GM12878 (cell line): ENCODE measurements around the gene SDHAF2. TPM values are rescaled to one million over a fixed set of nuclear protein-coding genes. Genes with fewer than 3 reads are reported as not detected.

Experiments used
- ATAC-seq: fragments of 200-7000 bp; cut with Tn5 transposase; 3 replicates; pipeline ENCODE4 v1.9.1; 2020; ENCODE audit warnings: mild to moderate bottlenecking, moderate library complexity
- BruUV-seq: library from RNA; stranded (reverse); fragments of 400-500 nt; replicated peaks from 2 replicates; lab custom pipeline; 2021; lab: Mats Ljungman, UMichigan
- CTCF ChIA-PET: fragments of 300-600 bp; sonication (Branson Sonifier 250); formaldehyde crosslinking; extraction: SDS; loops from one replicate; lab custom pipeline; 2021; ENCODE audit warnings: inconsistent platforms; lab: Yijun Ruan, JAX
- POLR2A ChIA-PET: fragments of 350-600 bp; formaldehyde crosslinking; extraction: SDS; loops from one replicate; lab custom pipeline; 2021; ENCODE audit warnings: inconsistent platforms; lab: Charles Lee
- RAD21 ChIA-PET: fragments of 300-600 bp; sonication (Branson Sonifier 250); formaldehyde crosslinking; loops from one replicate; lab custom pipeline; 2023; ENCODE audit warnings: antibody characterized with exemption; ENCODE audit not compliant: unreplicated experiment; lab: Charles Lee
- SMC1A ChIA-PET: fragments of 300-600 bp; sonication (Branson Sonifier 250); formaldehyde crosslinking; loops from one replicate; lab custom pipeline; 2023; ENCODE audit not compliant: unreplicated experiment, uncharacterized antibody; lab: Charles Lee
- DNase-seq: peaks from one replicate; pipeline ENCODE4 v3.0.0-alpha.2; 2011; ENCODE audit warnings: low read depth, low spot score
- FAIRE-seq: peaks from 3 replicates; lab custom pipeline; 2011; peaks lifted over from hg19 to GRCh38; lab: Jason Lieb, UNC
- H2AFZ ChIP-seq: 2 replicates; pipeline ENCODE4 v1.6.0; 2011; ENCODE audit warnings: low read depth, low read length, control low read depth; ENCODE audit not compliant: control insufficient read depth
- H3K27ac ChIP-seq: 2 replicates; pipeline ENCODE4 v1.5.1; 2011; ENCODE audit warnings: control low read depth; ENCODE audit not compliant: control insufficient read depth, insufficient read depth
- H3K27me3 ChIP-seq, 2 experiments: replicated peaks in 1 of 2; 2 replicates each; pipeline versions ENCODE4 v1.6.0 to v1.6.1; 2011; ENCODE audit warnings: low read length in 1 of 2; ENCODE audit not compliant: control insufficient read depth in 2 of 2, insufficient read depth in 2 of 2
- H3K36me3 ChIP-seq, 2 experiments: 2 replicates each; pipeline ENCODE4 v1.5.1; 2011; ENCODE audit warnings: low read length in 1 of 2; ENCODE audit not compliant: control insufficient read depth in 2 of 2, insufficient read depth in 2 of 2
- H3K4me1 ChIP-seq: 2 replicates; pipeline ENCODE4 v1.6.1; 2011; ENCODE audit warnings: mild to moderate bottlenecking, low read length, moderate library complexity, mixed read lengths; ENCODE audit not compliant: control insufficient read depth, insufficient read depth
- H3K4me2 ChIP-seq: 2 replicates; pipeline ENCODE4 v1.6.0; 2011; ENCODE audit warnings: control low read depth; ENCODE audit not compliant: control insufficient read depth, insufficient read depth
- H3K4me3 ChIP-seq: fragments of 200-600 bp; sonication (generic); 2 replicates; pipeline ENCODE4 v1.5.1; 2016
- H3K79me2 ChIP-seq: 2 replicates; pipeline ENCODE4 v1.6.0; 2011; ENCODE audit warnings: low read length; ENCODE audit not compliant: control insufficient read depth, insufficient read depth
- H3K9ac ChIP-seq: 2 replicates; pipeline ENCODE4 v1.8.0; 2011; ENCODE audit warnings: low read length, control low read depth, mixed read lengths; ENCODE audit not compliant: control insufficient read depth, insufficient read depth
- H3K9me3 ChIP-seq: replicated peaks from 3 replicates; pipeline ENCODE4 v1.5.1; 2011; ENCODE audit warnings: mild to moderate bottlenecking, low read length; ENCODE audit not compliant: control insufficient read depth, insufficient read depth
- H4K20me1 ChIP-seq: 2 replicates; pipeline ENCODE4 v1.6.0; 2011; ENCODE audit not compliant: control insufficient read depth, insufficient read depth
- HDAC2 ChIP-seq: fragments of 200-600 bp; sonication (generic); IDR thresholded peaks from 2 replicates; pipeline ENCODE4 v1.6.1; 2017
- HDGF ChIP-seq: fragments of 450-650 bp; IDR thresholded peaks from 2 replicates; pipeline ENCODE4 v1.6.1; 2016; ENCODE audit warnings: antibody characterized with exemption
- RAD21 ChIP-seq: IDR thresholded peaks from 2 replicates; pipeline ENCODE4 v1.6.1; 2011; ENCODE audit warnings: mild to moderate bottlenecking, low read depth, low read length, moderate library complexity; ENCODE audit not compliant: insufficient read depth
- SMC3 ChIP-seq: IDR thresholded peaks from 2 replicates; pipeline ENCODE4 v1.6.1; 2011; ENCODE audit warnings: low read length, improper control_type of control experiment, borderline replicate concordance
- TBL1XR1 ChIP-seq: IDR thresholded peaks from 2 replicates; pipeline ENCODE4 v1.6.1; 2012; ENCODE audit warnings: low read depth, low read length, improper control_type of control experiment
- YY1 ChIP-seq: IDR thresholded peaks from 2 replicates; pipeline ENCODE4 v1.6.1; 2011; ENCODE audit warnings: low read depth, mild to moderate bottlenecking, low read length
- WGBS: methylation state at CpG from one replicate; pipeline ENCODE4 v1.1.6; 2016; ENCODE audit warnings: low lambda C conversion rate; ENCODE audit not compliant: insufficient replicate concordance, insufficient coverage; ENCODE audit errors: missing lambda C conversion rate; 5-methylcytosine and 5-hydroxymethylcytosine counted together
- in situ Hi-C: fragments of 300-500 bp; cut with MboI; formaldehyde crosslinking; loops from 9 replicates; pipeline ENCODE4 v1.14.3; 2018; ENCODE audit warnings: mixed read lengths
- intact Hi-C: fragments of 100-400 bp; cut with micrococcal nuclease; formaldehyde crosslinking; loops from one replicate; pipeline ENCODE4 v1.14.2; 2022; ENCODE audit not compliant: unreplicated experiment
- polyA plus RNA-seq, 11 experiments: library from polyadenylated mRNA; depleted of rRNA in 4 of 11; unstranded in 6 of 11; stranded (reverse) in 5 of 11; fragments of >200 nt; fragmentation: Nextera tagmentation in 4 of 11; fragmentation: Illumina TruSeq in 1 of 11; extraction: Ambion mirVana in 4 of 11; extraction: Trizol in 1 of 11; gene quantifications; 1 replicate in 1 of 11; 2 replicates in 10 of 11; pipeline versions ENCODE4 v1.2.1 to v1.2.3, GENCODE V29; 2011 to 2016; ENCODE audit warnings: inconsistent platforms in 2 of 11, missing spikeins in 2 of 11, low read depth in 1 of 11
- total RNA-seq, 4 experiments: library from RNA; depleted of rRNA in 3 of 4; stranded (reverse); fragments of >200 nt in 3 of 4; fragmentation: Illumina TruSeq in 1 of 4; extraction: Trizol in 1 of 4; gene quantifications; 2 replicates each; pipeline versions ENCODE4 v1.2.1 to v1.2.3, GENCODE V29; 2013 to 2021
- TF ChIP-seq, protein P1 (sequence below), 3 experiments: IDR thresholded peaks in 2 of 3; conservative IDR thresholded peaks in 1 of 3; 2 replicates each; pipeline ENCODE4 v1.5.1; 2011; ENCODE audit warnings: low read depth in 3 of 3, low read length in 3 of 3, mild to moderate bottlenecking in 3 of 3, control low read depth in 2 of 3, moderate library complexity in 2 of 3, inconsistent platforms in 1 of 3, mixed read lengths in 1 of 3; ENCODE audit not compliant: control insufficient read depth in 2 of 3, insufficient read depth in 1 of 3; ENCODE audit errors: extremely low read depth in 1 of 3
- TF ChIP-seq, protein P2 (sequence below): fragments of 450-650 bp; IDR thresholded peaks from 2 replicates; pipeline ENCODE4 v1.6.1; 2016; ENCODE audit warnings: mild to moderate bottlenecking

Gene SDHAF2
- total and polyA plus RNA-seq, 10 of the 15 experiments (the other 5 are each of a cell fraction or from before 2014, with no cell fraction given) = 30.6 to 160 (median 78.3) TPM

DNA sequence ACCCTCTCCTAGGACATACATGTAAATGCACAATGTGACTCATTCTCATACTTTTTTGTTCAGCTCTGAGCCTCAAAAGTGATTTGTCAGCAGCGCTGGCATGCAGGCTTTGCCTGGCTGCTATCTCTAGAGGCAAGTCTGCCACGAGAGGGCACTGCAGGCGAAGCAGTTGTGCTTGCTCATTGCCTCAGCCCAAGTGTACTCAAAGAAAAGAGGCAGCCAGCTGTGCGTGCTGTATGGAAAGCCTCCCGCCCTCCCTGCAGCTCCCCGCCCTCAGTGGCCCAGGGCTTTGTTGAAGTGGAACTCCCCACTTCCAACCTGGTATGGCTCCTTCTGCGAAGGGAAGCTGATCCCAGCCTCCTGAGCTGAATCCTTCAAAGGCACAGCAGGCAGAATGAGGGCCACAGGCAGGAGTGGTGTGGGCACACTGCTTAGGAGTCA, 16.3 kb downstream of the SDHAF2 start:
- Histone ChIP-seq H3K27ac (no peak overlapping the region), H3K36me3 (peaks cover 20 to 31% of the 10 kb centered on the region in 2 experiments), H2AFZ (no peak overlapping the region), H3K9ac (no peak overlapping the region), H3K79me2 (no peaks in the 10 kb centered on the region; the same call in 1 of the 2 replicates), H3K4me1 (no peaks in the 10 kb centered on the region), H3K9me3 (no peaks in the 10 kb centered on the region), H3K4me2 (no peak overlapping the region), H3K27me3 (no peaks in the 10 kb centered on the region), H3K4me3 (no peak overlapping the region), H4K20me1 (no peaks in the 10 kb centered on the region; the same call in 1 of the 2 replicates)
- intact Hi-C loops = loop anchor here (1.0 kb wide), 1 partner anchor 70 kb away; no protein-coding TSS in a partner anchor
- FAIRE-seq (peak; percentile 92), DNase-seq (no peak), ATAC-seq (peak; percentile 99)
- RAD21 ChIA-PET = interaction anchor here (1.4 to 3.3 kb wide), 3 partner anchors 72 to 193 kb away, joined by 4 to 26 read pairs (median 11); no protein-coding TSS in a partner anchor
- WGBS = 14% methylated on average over 6 of the region's 7 CpGs
- TF ChIP-seq TBL1XR1 (no peak), HDGF (peak; percentile 67), HDAC2 (no peak), YY1 (0 out of 2 replicates have a peak, but pooled peaks have one; percentile 29), RAD21 (peak; percentile 58), SMC3 (peak; percentile 43; the same call in 1 of the 2 replicates)
- TF ChIP-seq, protein P1, sequence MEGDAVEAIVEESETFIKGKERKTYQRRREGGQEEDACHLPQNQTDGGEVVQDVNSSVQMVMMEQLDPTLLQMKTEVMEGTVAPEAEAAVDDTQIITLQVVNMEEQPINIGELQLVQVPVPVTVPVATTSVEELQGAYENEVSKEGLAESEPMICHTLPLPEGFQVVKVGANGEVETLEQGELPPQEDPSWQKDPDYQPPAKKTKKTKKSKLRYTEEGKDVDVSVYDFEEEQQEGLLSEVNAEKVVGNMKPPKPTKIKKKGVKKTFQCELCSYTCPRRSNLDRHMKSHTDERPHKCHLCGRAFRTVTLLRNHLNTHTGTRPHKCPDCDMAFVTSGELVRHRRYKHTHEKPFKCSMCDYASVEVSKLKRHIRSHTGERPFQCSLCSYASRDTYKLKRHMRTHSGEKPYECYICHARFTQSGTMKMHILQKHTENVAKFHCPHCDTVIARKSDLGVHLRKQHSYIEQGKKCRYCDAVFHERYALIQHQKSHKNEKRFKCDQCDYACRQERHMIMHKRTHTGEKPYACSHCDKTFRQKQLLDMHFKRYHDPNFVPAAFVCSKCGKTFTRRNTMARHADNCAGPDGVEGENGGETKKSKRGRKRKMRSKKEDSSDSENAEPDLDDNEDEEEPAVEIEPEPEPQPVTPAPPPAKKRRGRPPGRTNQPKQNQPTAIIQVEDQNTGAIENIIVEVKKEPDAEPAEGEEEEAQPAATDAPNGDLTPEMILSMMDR (IDR thresholded peaks at IDR 0.05 in 2 of 3, conservative IDR thresholded peaks at IDR 0.05 in 1 of 3; ENCODE audit: control insufficient read depth in 2 of 3, extremely low read depth in 1 of 3, insufficient read depth in 1 of 3, low read depth in 3 of 3, low read length in 3 of 3) = peak; percentile 82 to 87 (median 83)
- TF ChIP-seq, protein P2, sequence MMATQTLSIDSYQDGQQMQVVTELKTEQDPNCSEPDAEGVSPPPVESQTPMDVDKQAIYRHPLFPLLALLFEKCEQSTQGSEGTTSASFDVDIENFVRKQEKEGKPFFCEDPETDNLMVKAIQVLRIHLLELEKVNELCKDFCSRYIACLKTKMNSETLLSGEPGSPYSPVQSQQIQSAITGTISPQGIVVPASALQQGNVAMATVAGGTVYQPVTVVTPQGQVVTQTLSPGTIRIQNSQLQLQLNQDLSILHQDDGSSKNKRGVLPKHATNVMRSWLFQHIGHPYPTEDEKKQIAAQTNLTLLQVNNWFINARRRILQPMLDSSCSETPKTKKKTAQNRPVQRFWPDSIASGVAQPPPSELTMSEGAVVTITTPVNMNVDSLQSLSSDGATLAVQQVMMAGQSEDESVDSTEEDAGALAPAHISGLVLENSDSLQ = 0 out of 2 replicates have a peak, but pooled peaks have one; percentile 16
- CTCF ChIA-PET = interaction anchor here (0.7 to 8.1 kb wide), 26 partner anchors 9 to 287 kb away, joined by 3 to 75 read pairs (median 4); partner anchors contain the start of genes CPSF7 and SDHAF2
- in situ Hi-C loops = no loop called here
- SMC1A ChIA-PET = interaction anchor here (1.2 to 1.5 kb wide), 2 partner anchors 36 to 287 kb away, joined by 3 read pairs; no protein-coding TSS in a partner anchor
- POLR2A ChIA-PET = interaction anchor here (0.6 kb wide), 1 partner anchor 10 kb away, joined by 9 read pairs; no protein-coding TSS in a partner anchor
- no TSS peak for BruUV-seq
